Smooth muscle cell (in vitro differentiated cells): ENCODE data around the gene TMEM238. TPM values are rescaled to one million over a fixed set of nuclear protein-coding genes. Genes with fewer than 3 reads are reported as not detected.

ENCODE experiments used
- DNase-seq: peaks from one replicate; lab custom pipeline; 2025; ENCODE audit not compliant: unreplicated experiment; lab: John Stamatoyannopoulos, UW
- H2AFZ ChIP-seq: fragments of 200-600 bp; sonication (generic); 2 replicates; pipeline ENCODE4 v1.6.0; 2016; ENCODE audit warnings: antibody characterized with exemption, low read depth, mild to moderate bottlenecking
- H3F3A ChIP-seq: fragments of 200-600 bp; sonication (generic); 2 replicates; pipeline ENCODE4 v1.6.0; 2017; ENCODE audit warnings: antibody characterized with exemption, low read depth
- H3K27ac ChIP-seq: fragments of 200-600 bp; sonication (generic); 2 replicates; pipeline ENCODE4 v1.5.1; 2016; ENCODE audit warnings: low read depth, mild to moderate bottlenecking
- H3K27me3 ChIP-seq: fragments of 200-600 bp; sonication (generic); 2 replicates; pipeline ENCODE4 v1.6.1; 2016; ENCODE audit warnings: low read depth, mild to moderate bottlenecking
- H3K36me3 ChIP-seq: fragments of 200-600 bp; sonication (generic); 2 replicates; pipeline ENCODE4 v1.5.1; 2016; ENCODE audit warnings: low read depth
- H3K4me1 ChIP-seq: fragments of 200-600 bp; sonication (generic); 2 replicates; pipeline ENCODE4 v1.5.1; 2016; ENCODE audit warnings: low read depth
- H3K4me2 ChIP-seq: fragments of 200-600 bp; sonication (generic); 2 replicates; pipeline ENCODE4 v1.6.0; 2016; ENCODE audit warnings: mild to moderate bottlenecking
- H3K4me3 ChIP-seq: fragments of 200-600 bp; sonication (generic); 2 replicates; pipeline ENCODE4 v1.5.1; 2016; ENCODE audit warnings: mild to moderate bottlenecking
- H3K79me2 ChIP-seq: fragments of 200-600 bp; sonication (generic); 2 replicates; pipeline ENCODE4 v1.6.0; 2016; ENCODE audit warnings: low read depth, mild to moderate bottlenecking
- H3K9ac ChIP-seq: fragments of 200-600 bp; sonication (generic); 2 replicates; pipeline ENCODE4 v1.6.0; 2016; ENCODE audit warnings: low read depth
- H3K9me3 ChIP-seq: fragments of 200-600 bp; sonication (generic); replicated peaks from 2 replicates; pipeline ENCODE4 v1.5.1; 2016; ENCODE audit warnings: low read depth
- H4K20me1 ChIP-seq: fragments of 200-600 bp; sonication (generic); 2 replicates; pipeline ENCODE4 v1.6.0; 2016; ENCODE audit warnings: low read depth
- CTCF ChIP-seq: fragments of 200-600 bp; sonication (generic); IDR thresholded peaks from 2 replicates; pipeline ENCODE4 v1.5.1; 2017; ENCODE audit warnings: borderline replicate concordance, mild to moderate bottlenecking, antibody characterized with exemption; ENCODE audit not compliant: insufficient read depth, poor library complexity, severe bottlenecking
- WGBS: methylation state at CpG from one replicate; pipeline ENCODE4 v1.1.7; 2016; ENCODE audit warnings: low lambda C conversion rate; 5-methylcytosine and 5-hydroxymethylcytosine counted together
- polyA plus RNA-seq: library from polyadenylated mRNA; unstranded; fragments of >200 nt; fragmentation: Nextera tagmentation; extraction: Ambion mirVana; gene quantifications from 2 replicates; pipeline ENCODE4 v1.2.1, GENCODE V29; 2016
- total RNA-seq: library from RNA; depleted of rRNA; stranded (reverse); fragments of >200 nt; gene quantifications from 2 replicates; pipeline ENCODE4 v1.2.3, GENCODE V29; 2014

TMEM238 gene
- total and polyA plus RNA-seq, 2 experiments from 2014 or later, result 2.6 to 3.3 TPM

- peak overlapping the region; percentile 92 for H3K9ac ChIP-seq
- H3K4me2 ChIP-seq, result peak overlapping the region; percentile 89
- H3K27ac ChIP-seq, result peak overlapping the region; percentile 90
- peaks cover 33% of the 10 kb centered on the region for H3K4me1 ChIP-seq
- no peaks in the 10 kb centered on the region for H3K36me3 ChIP-seq
- 7% methylated on average over 34 of the region's 34 CpGs for WGBS
- peak overlapping the region; percentile 85 for H3K4me3 ChIP-seq
- peaks cover 44% of the 10 kb centered on the region for H4K20me1 ChIP-seq
- H3K79me2 ChIP-seq, result peaks cover 39% of the 10 kb centered on the region
- DNase-seq, result peak; percentile 84
- peaks cover 9% of the 10 kb centered on the region for H3F3A ChIP-seq
- no peaks in the 10 kb centered on the region for H3K9me3 ChIP-seq
- H3K27me3 ChIP-seq, result no peaks in the 10 kb centered on the region
- H2AFZ ChIP-seq, result peak overlapping the region; percentile 89
- no peak for TF ChIP-seq CTCF
Measured at GRCh38 chr19:55384920-55385723, 1.0 kb upstream of the TMEM238 start.

GRCh38 chr19:55383279-55384130 lies 587 bp downstream of the TMEM238 start:
- H3K4me3 ChIP-seq, result peak overlapping the region; percentile 85
- 17% methylated on average over 21 of the region's 88 CpGs for WGBS
- H4K20me1 ChIP-seq, result peaks cover 27% of the 10 kb centered on the region
- no peak overlapping the region for H3K9ac ChIP-seq
- no peaks in the 10 kb centered on the region for H3K27me3 ChIP-seq
- H2AFZ ChIP-seq, result no peak overlapping the region
- H3F3A ChIP-seq, result peaks cover 9% of the 10 kb centered on the region
- no peak for TF ChIP-seq CTCF
- H3K36me3 ChIP-seq, result no peaks in the 10 kb centered on the region
- DNase-seq, result no peak
- peaks cover 27% of the 10 kb centered on the region for H3K79me2 ChIP-seq
- H3K9me3 ChIP-seq, result no peaks in the 10 kb centered on the region
- H3K27ac ChIP-seq, result no peak overlapping the region
- H3K4me1 ChIP-seq, result peaks cover 33% of the 10 kb centered on the region
- H3K4me2 ChIP-seq, result peak overlapping the region; percentile 89

- H3K27me3 ChIP-seq, result no peaks in the 10 kb centered on the region
- H3K9ac ChIP-seq, result no peak overlapping the region
- H3K27ac ChIP-seq, result no peak overlapping the region
- peaks cover 33% of the 10 kb centered on the region for H3K4me1 ChIP-seq
- 98% methylated on average over 3 of the region's 3 CpGs for WGBS
- H3K36me3 ChIP-seq, result no peaks in the 10 kb centered on the region
- H4K20me1 ChIP-seq, result peaks cover 18% of the 10 kb centered on the region
- H3K79me2 ChIP-seq, result peaks cover 18% of the 10 kb centered on the region
- no peak overlapping the region for H2AFZ ChIP-seq
- no peak for DNase-seq
- H3K4me2 ChIP-seq, result no peak overlapping the region
- H3F3A ChIP-seq, result peaks cover 9% of the 10 kb centered on the region
- no peak overlapping the region for H3K4me3 ChIP-seq
- no peak for TF ChIP-seq CTCF
- H3K9me3 ChIP-seq, result no peaks in the 10 kb centered on the region
Measured at GRCh38 chr19:55382522-55383054, 1.5 kb downstream of the TMEM238 start.
